COLO668 (cell line): ENCODE results near the gene ANO1.

Source experiments
- DNase-seq: peaks from one replicate; lab custom pipeline; 2025; ENCODE audit not compliant: unreplicated experiment; lab: John Stamatoyannopoulos, UW

Gene ANO1

DNA sequence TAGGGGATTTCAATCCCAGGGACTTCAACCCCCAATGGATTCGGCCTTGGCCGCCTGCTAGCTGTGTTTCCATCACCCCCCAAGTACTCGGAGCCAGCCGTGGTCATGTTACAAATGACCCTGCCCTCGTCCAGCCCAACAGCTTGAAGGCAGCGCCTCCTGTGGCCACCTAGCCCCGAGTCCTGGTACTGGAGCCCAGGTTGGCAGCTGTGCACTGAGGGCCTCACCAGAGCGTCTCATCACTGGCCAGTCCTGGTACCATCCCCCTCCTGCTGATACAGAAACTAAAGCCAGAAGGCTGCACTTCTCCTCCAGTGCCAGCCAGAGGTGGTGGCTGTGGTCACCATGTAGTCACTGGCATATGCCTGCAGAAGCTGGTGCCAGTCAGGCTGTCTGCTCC lies 80.1 kb downstream of the ANO1 start:
- peak; percentile 7 for DNase-seq

DNA sequence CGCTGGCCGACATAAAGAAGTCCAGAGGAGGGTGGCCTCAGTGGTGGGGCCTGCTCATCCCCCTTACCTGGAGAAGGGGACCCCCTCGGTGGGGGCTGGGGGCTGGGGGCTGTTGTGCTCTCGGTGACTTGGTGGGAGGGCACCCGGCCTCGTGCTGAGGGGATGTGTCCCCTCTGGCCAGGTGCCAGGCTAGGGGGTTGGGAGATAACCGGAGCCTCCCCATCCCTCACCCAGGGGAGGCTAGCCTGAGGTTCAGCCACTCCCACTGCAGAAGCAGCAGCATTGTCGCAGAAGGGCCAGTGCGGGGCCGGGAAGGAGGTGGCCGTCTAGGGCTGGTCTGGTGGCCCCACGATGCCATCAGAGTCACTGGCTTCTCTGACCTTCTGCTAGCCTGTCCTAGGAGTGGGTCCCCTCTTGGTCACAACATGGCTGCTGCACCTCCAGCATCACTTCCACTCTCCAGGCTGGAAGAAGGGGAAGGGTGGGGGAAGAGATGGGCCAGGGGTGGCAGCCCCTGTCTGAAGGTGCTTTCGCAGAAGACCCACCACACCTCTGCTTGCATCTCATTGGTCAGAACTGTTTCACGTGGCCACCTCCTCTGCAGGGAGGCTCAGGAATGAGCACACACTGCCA lies 80.8 kb downstream of the ANO1 start:
- no peak for DNase-seq

DNA sequence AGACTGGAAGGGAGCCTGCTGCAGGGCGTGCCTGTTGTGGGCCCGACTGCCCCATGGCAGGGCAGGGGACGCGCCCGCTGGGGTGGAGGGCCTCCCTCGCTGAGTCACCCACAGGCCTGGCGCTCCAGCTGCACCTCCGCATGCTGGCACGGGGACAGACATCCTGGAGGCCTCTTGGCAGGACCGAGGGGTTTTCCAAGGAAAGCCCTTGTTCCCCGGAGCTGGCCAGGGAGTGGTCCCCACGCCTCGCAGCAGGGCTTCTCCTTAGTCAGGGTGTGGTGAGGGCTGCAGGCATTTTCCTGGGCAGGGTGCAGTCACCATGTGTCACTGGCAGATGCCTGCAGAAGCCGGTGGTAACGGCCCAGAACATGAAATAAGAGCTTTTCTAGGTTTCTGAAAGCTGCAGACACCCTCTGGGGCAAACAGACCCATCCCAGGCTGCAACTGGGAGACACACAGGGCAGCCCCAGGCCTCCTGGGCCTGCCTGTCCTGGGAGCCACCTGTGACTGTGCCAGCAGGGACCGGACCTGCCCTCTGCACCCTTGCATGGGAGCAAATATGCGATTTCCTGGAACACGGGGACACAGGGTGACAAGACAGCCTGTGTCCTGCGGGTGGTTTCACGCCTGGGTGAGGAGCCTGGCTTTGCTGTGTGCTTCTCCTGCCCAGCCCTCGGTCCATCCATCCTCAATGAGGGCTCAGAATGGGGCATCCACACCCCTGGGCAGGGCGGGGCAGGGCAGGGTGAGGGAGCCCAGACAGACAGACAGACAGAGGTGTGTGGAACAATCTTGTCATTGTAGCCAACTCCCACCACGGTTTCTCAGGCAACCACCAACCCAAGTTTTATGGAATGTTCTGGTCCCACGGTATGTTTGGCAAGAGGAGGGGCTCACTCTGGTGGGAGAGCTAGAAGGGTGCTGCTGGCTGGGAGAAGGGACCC lies 81.8 kb downstream of the ANO1 start:
- no peak for DNase-seq

DNA sequence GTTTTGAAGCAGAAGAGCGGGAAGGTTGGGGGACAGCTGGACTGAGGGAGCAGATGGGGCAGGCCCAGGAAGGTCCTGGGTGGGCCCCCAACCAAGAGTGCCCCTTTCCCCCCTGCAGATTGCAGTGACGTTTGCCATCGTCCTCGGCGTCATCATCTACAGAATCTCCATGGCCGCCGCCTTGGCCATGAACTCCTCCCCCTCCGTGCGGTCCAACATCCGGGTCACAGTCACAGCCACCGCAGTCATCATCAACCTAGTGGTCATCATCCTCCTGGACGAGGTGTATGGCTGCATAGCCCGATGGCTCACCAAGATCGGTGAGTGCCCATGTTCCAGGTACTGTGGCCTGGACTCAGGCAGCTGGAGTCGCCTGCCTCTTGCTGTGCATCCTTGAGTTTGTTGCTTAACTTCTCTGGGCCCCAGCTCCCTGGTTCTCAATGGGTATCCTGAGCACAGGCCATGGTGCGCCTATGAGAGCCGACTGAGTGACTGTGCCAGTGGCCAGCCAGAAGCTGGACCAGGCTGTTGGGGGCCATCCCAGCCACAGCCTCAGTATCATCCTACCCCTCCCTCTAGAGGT lies 83.0 kb downstream of the ANO1 start:
- no peak for DNase-seq

DNA sequence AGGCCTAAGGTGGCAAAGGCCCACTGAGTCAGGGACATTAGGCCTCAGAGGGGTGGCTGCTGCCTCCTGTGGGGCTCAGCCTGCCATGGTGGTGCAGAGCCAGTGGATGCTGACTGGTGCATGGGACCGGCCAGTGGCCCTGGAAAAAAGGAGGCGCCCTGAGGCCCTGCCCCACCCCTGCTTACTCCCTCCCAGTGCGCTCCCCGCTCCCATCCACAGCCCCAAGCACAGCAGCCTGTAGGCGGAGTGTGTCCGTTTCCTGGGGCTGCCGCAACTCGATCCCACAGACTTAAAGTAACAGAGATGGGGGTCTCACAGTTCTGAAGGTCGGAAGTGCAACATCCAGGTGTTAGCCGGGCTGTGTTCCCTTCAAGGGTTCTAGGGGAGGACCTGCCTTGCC lies 86.6 kb downstream of the ANO1 start:
- no peak for DNase-seq

DNA sequence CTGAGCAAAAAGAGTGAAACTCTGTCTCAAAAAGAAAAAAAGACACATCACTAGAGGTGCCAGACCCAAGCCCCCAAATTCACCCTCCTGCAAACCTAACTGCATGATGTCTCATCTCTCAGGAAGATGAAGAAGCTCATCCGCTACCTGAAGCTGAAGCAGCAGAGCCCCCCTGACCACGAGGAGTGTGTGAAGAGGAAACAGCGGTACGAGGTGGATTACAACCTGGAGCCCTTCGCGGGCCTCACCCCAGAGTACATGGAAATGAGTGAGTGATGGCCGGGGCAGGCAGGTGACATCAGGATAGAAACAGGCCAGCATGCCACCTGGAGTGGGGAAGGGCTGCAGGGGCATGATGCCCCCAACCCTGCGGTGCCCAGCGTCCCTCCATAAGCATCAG lies 89.0 kb downstream of the ANO1 start:
- no peak for DNase-seq

DNA sequence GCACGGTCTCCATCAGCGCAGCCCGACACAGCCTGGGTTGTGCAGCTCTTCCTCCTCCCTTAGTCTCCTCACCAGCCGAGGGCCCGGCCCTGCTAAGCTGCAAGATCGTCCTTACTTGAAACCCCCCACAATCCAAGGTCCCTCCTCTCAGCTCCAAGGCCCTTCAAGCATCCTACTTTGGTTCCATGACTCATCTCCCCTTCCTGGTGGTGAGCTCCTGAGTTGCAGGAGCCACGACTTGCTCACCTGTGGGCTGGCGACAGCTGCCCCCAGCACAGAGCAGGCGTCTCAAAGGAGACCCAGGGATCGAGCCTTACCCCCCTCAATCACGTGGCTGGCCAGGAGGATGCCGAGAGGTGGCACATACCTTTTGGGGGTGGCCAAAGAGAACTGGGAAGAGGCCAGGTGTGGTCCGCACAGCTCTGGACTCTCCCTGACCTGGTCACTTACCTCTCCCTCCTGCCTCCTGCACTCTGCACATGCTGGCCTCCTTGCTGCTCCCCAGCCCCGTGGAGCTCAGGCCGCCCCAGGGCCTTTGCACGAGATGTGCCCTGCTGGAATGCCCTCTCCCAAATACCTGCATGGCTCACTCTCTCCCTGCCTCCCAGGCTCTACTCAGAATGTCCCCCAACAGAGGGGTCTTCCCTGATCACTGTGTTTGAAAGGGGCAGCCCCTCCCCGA lies 89.7 kb downstream of the ANO1 start:
- DNase-seq = no peak

DNA sequence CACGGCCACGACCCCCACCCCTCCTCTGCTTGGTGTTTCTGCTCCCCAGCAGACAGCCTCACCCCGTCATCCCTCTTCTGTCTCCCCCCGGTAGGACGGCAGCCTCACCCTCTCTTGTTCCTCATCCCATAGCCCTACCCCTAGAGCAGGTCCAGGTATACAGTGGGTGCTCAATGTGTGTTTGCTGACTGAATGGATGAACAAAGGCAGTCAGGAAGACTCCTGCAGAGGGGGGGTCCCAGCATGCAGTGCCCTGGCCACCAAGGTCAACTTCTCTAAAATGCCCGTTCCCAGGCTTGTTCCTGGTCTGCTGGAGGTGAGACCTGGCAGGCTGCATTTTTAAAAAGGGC lies 90.3 kb downstream of the ANO1 start:
- no peak for DNase-seq

DNA sequence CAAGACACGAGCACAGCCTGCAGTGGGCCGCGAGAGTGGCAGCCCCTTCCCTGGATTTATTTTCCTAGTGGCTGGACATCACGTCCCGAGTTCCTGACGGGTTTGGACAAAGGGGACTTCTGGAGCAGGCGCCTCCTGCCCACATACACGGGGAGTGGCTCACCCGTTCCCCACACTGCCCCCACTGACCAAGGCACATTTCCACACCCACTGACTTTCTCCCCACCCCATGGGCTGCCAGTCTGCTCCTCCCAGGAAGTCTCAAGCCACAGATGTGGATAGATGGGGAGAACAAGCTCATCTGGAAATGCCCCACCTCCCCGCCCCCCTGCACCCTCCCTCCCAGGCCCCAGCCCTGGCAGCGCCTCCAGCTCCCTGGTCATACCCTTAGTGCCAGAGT lies 91.0 kb downstream of the ANO1 start:
- DNase-seq = no peak

DNA sequence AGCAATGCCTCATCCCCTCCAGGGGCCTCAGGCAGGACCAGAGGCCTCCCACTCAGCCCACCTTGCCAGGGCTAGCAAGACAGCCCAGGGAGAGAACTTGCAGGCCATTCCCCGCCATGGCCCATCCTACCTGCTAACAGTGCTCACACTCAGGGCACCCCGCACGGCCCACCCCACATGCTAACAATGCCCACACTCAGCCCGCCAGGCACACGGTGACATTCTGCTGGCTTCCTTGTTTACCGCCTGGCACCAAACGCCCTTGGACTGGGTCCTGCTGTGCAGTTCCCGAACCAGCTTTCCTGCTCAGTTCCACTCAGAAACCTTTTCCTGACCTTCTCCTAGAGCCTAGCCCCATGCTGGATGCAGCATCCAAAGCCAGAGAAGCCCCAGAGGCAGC lies 91.5 kb downstream of the ANO1 start:
- DNase-seq = no peak

DNA sequence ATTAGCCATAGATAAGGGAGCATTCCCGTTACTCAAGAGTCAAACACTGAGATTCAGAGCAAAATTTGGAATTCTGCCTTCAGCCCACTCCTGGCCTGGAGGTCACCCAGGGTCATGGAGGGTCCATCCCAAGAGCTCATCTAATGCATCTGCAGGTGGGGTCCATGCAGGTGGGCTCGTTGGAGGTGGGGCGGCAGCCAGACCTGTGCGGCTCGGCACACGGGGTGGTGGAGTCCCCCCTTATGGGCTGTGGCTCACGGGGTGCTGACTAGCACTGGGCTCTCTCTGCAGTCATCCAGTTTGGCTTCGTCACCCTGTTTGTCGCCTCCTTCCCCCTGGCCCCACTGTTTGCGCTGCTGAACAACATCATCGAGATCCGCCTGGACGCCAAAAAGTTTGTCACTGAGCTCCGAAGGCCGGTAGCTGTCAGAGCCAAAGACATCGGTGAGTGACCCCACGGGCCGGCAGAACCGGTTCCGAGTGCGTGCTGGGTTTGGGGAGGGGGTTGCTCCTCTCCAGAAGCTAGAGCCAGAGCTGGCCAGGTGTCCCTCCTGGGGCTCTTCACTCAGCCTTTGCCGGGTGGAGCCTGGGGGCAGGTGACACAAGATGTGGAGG lies 92.6 kb downstream of the ANO1 start:
- DNase-seq = no peak

DNA sequence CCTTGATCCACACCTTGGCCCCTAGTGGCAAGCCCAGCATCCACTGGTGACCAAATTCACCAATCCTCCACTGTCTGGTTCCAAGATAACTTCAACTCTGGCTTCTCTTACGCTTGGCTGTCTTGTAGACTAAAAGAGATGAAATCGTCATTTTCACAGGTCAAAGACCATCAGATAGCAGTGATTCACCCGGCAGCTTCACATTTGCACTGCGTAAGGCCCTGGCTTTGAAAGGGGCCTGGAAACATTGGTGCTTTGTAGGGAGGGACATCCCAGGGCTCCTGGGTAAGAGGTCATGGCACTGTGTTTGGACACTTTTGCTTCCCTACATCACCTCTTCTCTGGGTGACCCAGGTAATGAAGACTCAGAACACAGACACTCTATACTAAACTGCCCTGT lies 94.9 kb downstream of the ANO1 start:
- no peak for DNase-seq

DNA sequence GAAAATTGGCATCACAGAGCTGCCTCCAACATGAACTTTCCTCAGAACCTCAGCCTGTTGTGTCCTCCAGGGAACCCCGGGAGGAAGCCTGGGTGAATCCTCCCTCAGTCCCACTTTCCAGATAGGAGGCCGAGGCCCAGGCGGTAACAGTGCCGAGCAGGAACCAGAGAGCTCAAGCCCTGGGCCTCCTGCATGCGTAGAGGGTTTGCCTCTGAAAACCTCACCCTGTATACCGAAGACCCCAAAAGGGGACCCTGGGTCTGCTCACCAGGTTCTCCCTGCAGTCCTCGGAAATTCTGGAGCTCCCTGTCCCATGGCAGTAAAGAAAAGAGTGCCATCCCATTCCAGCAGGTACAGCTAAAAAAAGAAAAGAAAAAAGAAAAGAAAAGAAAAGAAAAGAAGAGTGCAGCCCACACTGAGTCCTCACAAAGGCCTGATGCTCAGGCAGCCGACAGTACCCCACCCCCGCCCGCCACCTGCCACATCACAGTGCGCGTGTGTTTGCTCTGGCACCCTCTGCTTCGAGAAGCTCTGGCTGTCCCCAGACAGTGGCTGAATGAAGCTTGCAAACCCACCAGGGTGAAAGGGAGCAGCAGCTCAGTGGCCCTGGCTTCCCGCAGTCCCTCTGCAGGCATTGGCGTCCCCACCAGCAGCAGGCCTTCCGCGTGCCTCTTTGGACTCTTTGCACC lies 96.6 kb downstream of the ANO1 start:
- peak; percentile 7 for DNase-seq

DNA sequence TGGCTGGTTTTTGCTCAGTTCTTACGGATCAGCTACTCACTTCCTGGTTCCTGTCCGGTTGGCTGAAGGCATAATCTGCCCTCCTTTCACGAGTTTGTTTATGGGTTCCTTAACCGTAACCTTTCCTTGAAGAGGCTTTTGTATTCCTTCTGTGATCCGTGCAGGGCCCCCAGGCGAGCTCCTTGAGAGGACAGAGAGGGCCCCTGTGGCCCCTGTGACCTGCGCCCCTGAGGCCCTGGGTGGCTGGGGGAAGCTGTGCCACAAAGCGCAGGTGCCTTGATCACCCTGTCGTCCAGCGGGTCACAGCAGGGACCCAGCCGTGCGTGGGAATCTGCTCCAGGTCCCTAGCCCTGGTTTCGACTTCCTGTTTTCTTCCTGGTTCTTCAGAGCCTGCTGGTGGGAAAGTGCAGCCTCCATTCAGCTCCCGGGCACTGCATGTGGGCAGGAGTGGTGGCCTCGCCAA lies 97.2 kb downstream of the ANO1 start:
- no peak for DNase-seq

DNA sequence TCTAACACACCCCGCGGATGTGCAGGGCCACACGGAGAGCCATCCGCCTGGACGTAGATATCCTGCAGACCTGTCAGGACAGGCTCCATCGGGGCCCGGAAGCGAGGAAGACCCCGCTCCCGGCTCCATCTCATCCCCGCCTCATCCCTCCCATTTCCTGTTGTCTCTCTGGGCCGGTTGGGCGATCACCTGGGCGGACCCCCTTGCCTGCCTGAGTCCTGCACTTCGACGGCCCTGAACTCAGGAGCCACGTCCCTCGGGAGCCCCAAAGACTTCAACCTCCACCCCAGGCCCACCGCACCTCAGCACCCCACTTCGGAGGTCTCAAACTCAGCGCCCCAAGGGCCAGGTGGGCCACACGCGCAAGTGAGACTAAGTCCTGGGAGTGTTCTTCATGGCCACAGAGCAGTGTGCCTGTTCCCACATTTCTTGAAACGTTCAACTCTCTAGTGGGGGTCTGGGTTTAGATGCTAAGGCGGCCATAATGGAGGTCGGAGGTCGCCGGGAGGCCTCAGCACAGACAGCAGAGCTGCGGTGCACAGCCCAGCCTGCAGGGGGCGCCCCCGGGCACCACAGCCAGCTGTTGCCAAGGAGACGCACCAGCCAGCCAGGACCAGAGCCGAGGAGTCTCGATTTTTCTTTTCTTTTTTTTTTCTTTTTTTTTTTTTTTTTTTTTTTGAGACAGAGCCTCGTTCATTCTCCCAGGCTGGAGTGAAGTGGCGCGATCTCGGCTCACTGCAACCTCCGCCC lies 99.0 kb downstream of the ANO1 start:
- peak; percentile 9 for DNase-seq

DNA sequence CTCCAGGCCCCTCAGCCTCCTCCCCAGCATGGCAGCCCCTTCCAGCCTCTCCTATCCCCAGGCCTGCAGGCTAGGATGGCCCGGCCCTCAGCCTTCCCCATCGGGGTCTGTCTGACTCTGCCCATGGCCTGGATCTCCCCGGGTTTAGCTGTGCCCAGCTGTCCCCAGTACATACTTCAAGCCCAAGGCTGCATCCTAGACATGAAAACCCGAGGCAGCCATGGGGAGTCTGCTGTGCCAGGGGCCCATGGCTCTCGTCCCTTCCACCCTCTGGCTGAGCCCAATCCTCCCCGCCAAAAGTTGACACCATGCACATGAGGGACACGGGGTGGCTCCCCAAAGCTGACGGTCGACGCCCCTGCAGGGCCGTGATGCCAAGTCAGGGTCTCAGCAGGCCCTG lies 102.8 kb downstream of the ANO1 start:
- DNase-seq = no peak

DNA sequence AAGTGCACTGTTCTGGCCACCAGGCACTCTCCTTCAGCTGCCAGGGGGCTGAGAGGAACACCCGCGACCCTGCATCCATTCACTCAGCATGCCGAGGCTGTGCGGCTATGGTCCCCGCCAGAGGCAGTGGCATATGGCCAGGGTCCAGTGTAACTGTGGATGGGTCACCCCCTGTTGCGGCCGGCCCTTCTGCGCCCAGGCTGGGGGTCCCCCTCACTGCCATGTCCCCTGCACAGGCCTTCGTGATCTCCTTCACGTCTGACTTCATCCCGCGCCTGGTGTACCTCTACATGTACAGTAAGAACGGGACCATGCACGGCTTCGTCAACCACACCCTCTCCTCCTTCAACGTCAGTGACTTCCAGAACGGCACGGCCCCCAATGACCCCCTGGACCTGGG lies 104.1 kb downstream of the ANO1 start:
- DNase-seq = no peak

DNA sequence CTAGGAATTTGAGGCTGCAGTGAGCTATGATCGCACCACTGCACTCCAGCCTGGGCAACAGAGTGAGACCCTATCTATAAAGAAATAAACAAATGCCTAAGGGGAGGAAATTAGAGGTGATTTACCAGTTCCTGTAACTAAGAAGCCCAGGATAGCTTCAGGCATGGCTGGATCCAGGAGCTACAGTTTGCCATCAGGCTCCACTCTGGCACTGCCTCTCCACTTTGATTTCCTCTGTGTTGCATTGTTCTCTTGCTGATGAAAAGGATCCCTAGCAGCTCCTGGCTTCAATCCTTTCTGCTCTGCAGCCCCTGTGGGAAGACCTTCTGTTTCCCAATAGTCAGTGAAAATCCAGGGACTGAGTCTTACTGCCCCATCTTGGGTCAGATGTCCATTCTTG lies 104.9 kb downstream of the ANO1 start:
- no peak for DNase-seq

DNA sequence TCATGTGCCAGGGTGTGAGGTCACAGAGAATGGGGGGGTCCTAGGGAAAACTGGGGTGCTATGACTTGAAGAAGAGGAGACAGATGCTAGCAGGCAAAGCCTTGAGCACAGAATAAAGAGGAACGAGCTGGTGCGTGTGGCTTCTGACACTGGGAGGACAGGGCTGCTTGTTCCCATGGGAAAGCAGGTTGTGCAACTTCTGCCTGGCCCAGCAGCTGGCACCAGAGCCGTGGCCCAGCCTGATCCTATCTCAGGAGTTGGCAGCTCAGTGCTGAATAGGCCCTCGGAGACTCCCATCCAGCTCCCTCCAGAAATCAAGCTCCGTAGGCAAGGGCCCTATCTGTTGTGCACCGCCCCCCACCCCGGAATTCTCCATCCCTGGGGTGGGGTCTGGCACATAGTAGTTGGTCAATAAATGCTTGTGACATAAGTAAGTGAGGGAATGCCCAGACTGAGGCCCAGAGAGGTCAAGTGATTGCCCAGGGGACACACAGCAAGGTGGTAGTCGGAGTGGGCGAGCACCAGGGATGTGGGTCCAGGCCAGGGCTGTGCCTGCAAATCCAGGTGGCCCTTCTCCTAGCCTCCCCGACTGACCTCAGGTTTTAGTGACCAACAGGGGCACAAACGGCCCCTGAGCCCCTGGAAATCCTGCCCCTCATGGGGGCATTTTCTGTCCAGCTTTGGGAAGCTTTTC lies 105.5 kb downstream of the ANO1 start:
- DNase-seq = no peak
